ENCODE results near the gene R3HDM4.

R3HDM4 gene

DNA sequence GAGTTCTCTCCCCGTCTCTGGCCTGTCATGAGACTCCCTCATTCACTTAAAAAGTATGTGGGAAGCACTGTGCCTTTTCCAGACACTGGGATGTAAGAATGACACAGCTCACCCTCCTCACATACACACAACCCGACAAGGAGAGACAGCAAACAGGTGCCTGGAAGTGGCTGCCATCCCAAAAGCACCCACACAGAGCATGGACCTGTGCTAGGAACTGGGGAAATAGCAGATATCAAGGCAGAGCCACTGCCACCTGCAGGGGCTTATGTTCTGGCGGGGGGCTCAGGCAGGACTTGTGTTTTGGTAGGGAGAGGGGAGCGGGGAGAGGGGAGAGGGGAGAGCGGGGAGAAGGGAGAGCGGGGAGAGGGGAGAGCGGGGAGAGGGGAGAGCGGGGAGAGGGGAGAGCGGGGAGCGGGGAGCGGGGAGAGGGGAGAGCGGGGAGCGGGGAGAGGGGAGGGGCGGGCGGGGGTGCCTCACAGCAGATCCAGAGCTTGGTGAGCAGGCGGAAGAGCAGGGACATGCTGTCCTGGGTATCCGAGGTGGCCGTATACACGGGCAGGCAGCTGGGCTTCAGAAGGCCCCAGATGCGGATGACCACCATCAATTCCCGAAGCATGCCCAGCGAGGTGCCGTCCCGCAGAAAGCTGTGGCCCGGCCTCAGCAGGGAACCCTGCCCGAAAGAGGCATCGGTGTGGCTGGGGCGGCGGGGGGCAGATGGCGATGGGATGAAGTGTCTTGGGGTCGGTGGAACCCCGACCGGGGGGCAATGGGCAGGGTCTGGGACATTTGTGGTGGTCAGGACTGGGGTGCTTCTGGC, 41.4 kb downstream of the R3HDM4 start:
- no peaks in the 10 kb centered on the region for H3K27me3 ChIP-seq (ENCODE audit: insufficient read depth, low read length, poor library complexity, severe bottlenecking)
- TF ChIP-seq, protein P1, sequence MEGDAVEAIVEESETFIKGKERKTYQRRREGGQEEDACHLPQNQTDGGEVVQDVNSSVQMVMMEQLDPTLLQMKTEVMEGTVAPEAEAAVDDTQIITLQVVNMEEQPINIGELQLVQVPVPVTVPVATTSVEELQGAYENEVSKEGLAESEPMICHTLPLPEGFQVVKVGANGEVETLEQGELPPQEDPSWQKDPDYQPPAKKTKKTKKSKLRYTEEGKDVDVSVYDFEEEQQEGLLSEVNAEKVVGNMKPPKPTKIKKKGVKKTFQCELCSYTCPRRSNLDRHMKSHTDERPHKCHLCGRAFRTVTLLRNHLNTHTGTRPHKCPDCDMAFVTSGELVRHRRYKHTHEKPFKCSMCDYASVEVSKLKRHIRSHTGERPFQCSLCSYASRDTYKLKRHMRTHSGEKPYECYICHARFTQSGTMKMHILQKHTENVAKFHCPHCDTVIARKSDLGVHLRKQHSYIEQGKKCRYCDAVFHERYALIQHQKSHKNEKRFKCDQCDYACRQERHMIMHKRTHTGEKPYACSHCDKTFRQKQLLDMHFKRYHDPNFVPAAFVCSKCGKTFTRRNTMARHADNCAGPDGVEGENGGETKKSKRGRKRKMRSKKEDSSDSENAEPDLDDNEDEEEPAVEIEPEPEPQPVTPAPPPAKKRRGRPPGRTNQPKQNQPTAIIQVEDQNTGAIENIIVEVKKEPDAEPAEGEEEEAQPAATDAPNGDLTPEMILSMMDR (conservative IDR thresholded peaks at IDR 0.05; ENCODE audit: low read length) = no peak
- TF ChIP-seq EZH2phosphoT487 (IDR thresholded peaks at IDR 0.05; ENCODE audit: borderline replicate concordance) = no peak
- no peak overlapping the region for H3K4me3 ChIP-seq (ENCODE audit: low read length, poor library complexity, severe bottlenecking)
- H4K20me1 ChIP-seq (ENCODE audit: insufficient read depth, low read length, poor library complexity, severe bottlenecking) = no peaks in the 10 kb centered on the region
- H3K9me2 ChIP-seq (replicated peaks; ENCODE audit: low read depth, low read length) = no peaks in the 10 kb centered on the region
- no peak overlapping the region for H3K4me2 ChIP-seq (ENCODE audit: low read depth, low read length, poor library complexity, severe bottlenecking)
- no peak overlapping the region for H2AFZ ChIP-seq (ENCODE audit: low read length)
- H3K79me2 ChIP-seq (ENCODE audit: insufficient read depth, low read length) = no peaks in the 10 kb centered on the region
- no peaks in the 10 kb centered on the region; the same call in 1 of the 2 replicates for H3K36me3 ChIP-seq (ENCODE audit: insufficient read depth, low read length)
- H3K9me3 ChIP-seq (ENCODE audit: insufficient read depth, low read depth, low read length) = no peaks in the 10 kb centered on the region
- no peak overlapping the region for H3K9ac ChIP-seq (ENCODE audit: low read depth, low read length, poor library complexity, severe bottlenecking)
- no peaks in the 10 kb centered on the region; the same call in 1 of the 2 replicates for H3F3A ChIP-seq (ENCODE audit: low read depth)
- H3K4me1 ChIP-seq (ENCODE audit: insufficient read depth, low read length, poor library complexity, severe bottlenecking) = no peaks in the 10 kb centered on the region

DNA sequence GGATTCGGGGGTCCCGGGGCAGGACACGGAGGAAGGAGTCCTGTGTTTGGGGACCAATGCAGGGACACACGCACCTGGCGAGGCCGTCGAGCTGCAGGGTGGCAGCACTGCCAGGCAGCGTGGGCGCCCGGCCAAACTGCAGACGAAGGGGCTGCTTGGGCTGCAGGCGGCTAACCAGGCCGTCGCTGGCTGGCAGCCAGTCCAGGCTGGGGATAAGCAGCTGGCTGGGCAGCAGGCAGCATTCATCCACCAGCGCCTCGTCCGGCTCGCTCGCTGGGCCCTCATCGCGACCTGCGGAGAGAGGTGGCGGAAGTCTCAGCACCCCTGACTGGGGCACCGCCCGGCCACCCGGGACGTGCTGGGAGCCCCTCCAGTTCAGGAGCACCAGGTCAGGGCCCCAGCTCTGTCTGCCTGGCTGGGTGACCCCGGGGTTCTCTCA, 42.0 kb downstream of the R3HDM4 start:
- H3K36me3 ChIP-seq (ENCODE audit: insufficient read depth, low read length) = no peaks in the 10 kb centered on the region; the same call in 1 of the 2 replicates

GRCh38 chr19:870314-870713, 42.7 kb downstream of the R3HDM4 start:
- no peaks in the 10 kb centered on the region; the same call in 1 of the 2 replicates for H3F3A ChIP-seq (ENCODE audit: low read depth)
- H3K9ac ChIP-seq (ENCODE audit: low read depth, low read length, poor library complexity, severe bottlenecking) = no peak overlapping the region
- no peaks in the 10 kb centered on the region for H4K20me1 ChIP-seq (ENCODE audit: insufficient read depth, low read length, poor library complexity, severe bottlenecking)
- no peaks in the 10 kb centered on the region for H3K27me3 ChIP-seq (ENCODE audit: insufficient read depth, low read length, poor library complexity, severe bottlenecking)
- H3K4me2 ChIP-seq (ENCODE audit: low read depth, low read length, poor library complexity, severe bottlenecking) = no peak overlapping the region
- no peak overlapping the region for H3K4me3 ChIP-seq (ENCODE audit: low read length, poor library complexity, severe bottlenecking)
- no peak overlapping the region for H2AFZ ChIP-seq (ENCODE audit: low read length)
- H3K79me2 ChIP-seq (ENCODE audit: insufficient read depth, low read length) = no peaks in the 10 kb centered on the region
- H3K9me3 ChIP-seq (ENCODE audit: insufficient read depth, low read depth, low read length) = no peaks in the 10 kb centered on the region
- no peaks in the 10 kb centered on the region; the same call in 1 of the 2 replicates for H3K36me3 ChIP-seq (ENCODE audit: insufficient read depth, low read length)
- H3K9me2 ChIP-seq (replicated peaks; ENCODE audit: low read depth, low read length) = no peaks in the 10 kb centered on the region
- no peaks in the 10 kb centered on the region for H3K4me1 ChIP-seq (ENCODE audit: insufficient read depth, low read length, poor library complexity, severe bottlenecking)
- TF ChIP-seq EZH2phosphoT487 (IDR thresholded peaks at IDR 0.05; ENCODE audit: borderline replicate concordance) = no peak
- TF ChIP-seq, protein P1 (conservative IDR thresholded peaks at IDR 0.05; ENCODE audit: low read length) = no peak

More for the DNA sequence above, 42.0 kb downstream of the R3HDM4 start:
- Histone ChIP-seq H2AFZ (ENCODE audit: low read length) (no peak overlapping the region), H3K4me3 (ENCODE audit: low read length, poor library complexity, severe bottlenecking) (no peak overlapping the region), H3K27me3 (ENCODE audit: insufficient read depth, low read length, poor library complexity, severe bottlenecking) (no peaks in the 10 kb centered on the region), H3K9ac (ENCODE audit: low read depth, low read length, poor library complexity, severe bottlenecking) (no peak overlapping the region), H3K79me2 (ENCODE audit: insufficient read depth, low read length) (no peaks in the 10 kb centered on the region), H3K4me1 (ENCODE audit: insufficient read depth, low read length, poor library complexity, severe bottlenecking) (no peaks in the 10 kb centered on the region), H3F3A (ENCODE audit: low read depth) (no peaks in the 10 kb centered on the region; the same call in 1 of the 2 replicates), H4K20me1 (ENCODE audit: insufficient read depth, low read length, poor library complexity, severe bottlenecking) (no peaks in the 10 kb centered on the region), H3K9me2 (replicated peaks; ENCODE audit: low read depth, low read length) (no peaks in the 10 kb centered on the region), H3K4me2 (ENCODE audit: low read depth, low read length, poor library complexity, severe bottlenecking) (no peak overlapping the region), H3K9me3 (ENCODE audit: insufficient read depth, low read depth, low read length) (no peaks in the 10 kb centered on the region)
- no peak for TF ChIP-seq EZH2phosphoT487 (IDR thresholded peaks at IDR 0.05; ENCODE audit: borderline replicate concordance)
- TF ChIP-seq, protein P1 (conservative IDR thresholded peaks at IDR 0.05; ENCODE audit: low read length) = no peak

Data from Loucy (cell line).